Hematopoietic multipotent progenitor cell treated with erythropoietin and hydrocortisone succinate and interleukin-3 and kit ligand, for 8 days (in vitro differentiated cells): ENCODE results near the gene PHF14.
"Not testable (repeated sequence)": the region's sequence is repeated elsewhere in the genome, so short reads cannot be mapped to it uniquely, and the experiment has no call there.

ENCODE experiments used
- DNase-seq: peaks from one replicate; pipeline ENCODE4 v3.0.0-alpha.2; 2015

PHF14 gene

GRCh38 chr7:10973061-10973941, at the start of gene PHF14:
Gene PHF14, plus strand, starts transcription at chr7:10973872. Its CDS starts 452 bp downstream, at chr7:10974324.
- DNase-seq: peak; percentile 97

- DNase-seq: no peak
Observed at GRCh38 chr7:10924370-10924769, 49.3 kb upstream of the PHF14 start.

GRCh38 chr7:10928203-10928602, 45.5 kb upstream of the PHF14 start:
- DNase-seq: not testable (repeated sequence)

GRCh38 chr7:10930551-10930950, 43.1 kb upstream of the PHF14 start:
- no peak for DNase-seq

GRCh38 chr7:10931161-10931560, 42.5 kb upstream of the PHF14 start:
- no peak for DNase-seq

- DNase-seq: no peak
Observed at GRCh38 chr7:10934292-10934691, 39.4 kb upstream of the PHF14 start.

- DNase-seq: no peak
Observed at GRCh38 chr7:10939237-10939910, 34.3 kb upstream of the PHF14 start.

GRCh38 chr7:10939911-10940703, 33.6 kb upstream of the PHF14 start:
- peak; percentile 95 for DNase-seq

GRCh38 chr7:10940704-10941355, 32.8 kb upstream of the PHF14 start:
- peak; percentile 7 for DNase-seq

- DNase-seq: no peak
Observed at GRCh38 chr7:10950494-10950893, 23.2 kb upstream of the PHF14 start.

GRCh38 chr7:10950974-10951578, 22.6 kb upstream of the PHF14 start:
- DNase-seq: not testable (repeated sequence)

- no peak for DNase-seq
Observed at GRCh38 chr7:10952588-10952987, 21.1 kb upstream of the PHF14 start.

GRCh38 chr7:10953078-10953750, 20.5 kb upstream of the PHF14 start:
- DNase-seq: not testable (repeated sequence)

GRCh38 chr7:10956528-10956927, 17.1 kb upstream of the PHF14 start:
- no peak for DNase-seq

- DNase-seq: not testable (repeated sequence)
Observed at GRCh38 chr7:10960242-10960641, 13.4 kb upstream of the PHF14 start.

- DNase-seq: not testable (repeated sequence)
Observed at GRCh38 chr7:10965016-10965415, 8.7 kb upstream of the PHF14 start.

GRCh38 chr7:10972174-10972573, 1.5 kb upstream of the PHF14 start:
- DNase-seq: no peak

- DNase-seq: peak; percentile 44
Observed at GRCh38 chr7:10973942-10974911, 555 bp downstream of the PHF14 start.

- DNase-seq: no peak
Observed at GRCh38 chr7:10977113-10977512, 3.4 kb downstream of the PHF14 start.

- DNase-seq: no peak
Observed at GRCh38 chr7:10981317-10981716, 7.6 kb downstream of the PHF14 start.
